ENCODE results near the gene SIGLEC14.
A peak's percentile ranks its signal among the peaks of the same experiment; 100 is the strongest.

Gene SIGLEC14

GRCh38 chr19:51660975-51661600 is 14.5 kb upstream of the SIGLEC14 start:
- Mint-ChIP-seq H3K36me3 (ENCODE audit: low read depth) (no peaks in the 10 kb centered on the region), H3K4me3 (no peak overlapping the region), H3K9me3 (peaks cover 16% of the 10 kb centered on the region), H3K27ac (no peak overlapping the region), H3K27me3 (ENCODE audit: low read depth, poor library complexity) (peaks cover 52% of the 10 kb centered on the region), H3K4me1 (no peaks in the 10 kb centered on the region)
- TF ChIP-seq CTCF (IDR thresholded peaks at IDR 0.05), result peak; percentile 63
- DNase-seq, result peak; percentile 85

- Mint-ChIP-seq H3K27ac (no peak overlapping the region), H3K27me3 (ENCODE audit: low read depth, poor library complexity) (peaks cover 28% of the 10 kb centered on the region), H3K36me3 (ENCODE audit: low read depth) (no peaks in the 10 kb centered on the region), H3K9me3 (peaks cover 52% of the 10 kb centered on the region), H3K4me3 (no peak overlapping the region), H3K4me1 (no peaks in the 10 kb centered on the region)
- TF ChIP-seq CTCF (IDR thresholded peaks at IDR 0.05), result no peak
- no peak for DNase-seq
Observed at GRCh38 chr19:51654783-51655182, 8.2 kb upstream of the SIGLEC14 start.

GRCh38 chr19:51653162-51653561 is 6.5 kb upstream of the SIGLEC14 start:
- H3K27me3 Mint-ChIP-seq (ENCODE audit: low read depth, poor library complexity), result peaks cover 18% of the 10 kb centered on the region
- H3K4me1 Mint-ChIP-seq, result no peaks in the 10 kb centered on the region
- no peak overlapping the region for H3K4me3 Mint-ChIP-seq
- H3K27ac Mint-ChIP-seq, result no peak overlapping the region
- DNase-seq, result no peak
- no peak for TF ChIP-seq CTCF (IDR thresholded peaks at IDR 0.05)
- peaks cover 63% of the 10 kb centered on the region for H3K9me3 Mint-ChIP-seq
- no peaks in the 10 kb centered on the region for H3K36me3 Mint-ChIP-seq (ENCODE audit: low read depth)

- TF ChIP-seq CTCF (IDR thresholded peaks at IDR 0.05), result no peak
- Mint-ChIP-seq H3K4me3 (no peak overlapping the region), H3K4me1 (no peaks in the 10 kb centered on the region), H3K27ac (no peak overlapping the region), H3K9me3 (peaks cover 67% of the 10 kb centered on the region), H3K27me3 (ENCODE audit: low read depth, poor library complexity) (peaks cover 12% of the 10 kb centered on the region), H3K36me3 (ENCODE audit: low read depth) (no peaks in the 10 kb centered on the region)
- DNase-seq, result no peak
Observed at GRCh38 chr19:51652266-51652665, 5.6 kb upstream of the SIGLEC14 start.

GRCh38 chr19:51651216-51651846 is 4.7 kb upstream of the SIGLEC14 start:
- no peak overlapping the region for H3K4me3 Mint-ChIP-seq
- no peaks in the 10 kb centered on the region for H3K36me3 Mint-ChIP-seq (ENCODE audit: low read depth)
- no peaks in the 10 kb centered on the region for H3K4me1 Mint-ChIP-seq
- no peak overlapping the region for H3K27ac Mint-ChIP-seq
- peaks cover 69% of the 10 kb centered on the region for H3K9me3 Mint-ChIP-seq
- no peak for TF ChIP-seq CTCF (IDR thresholded peaks at IDR 0.05)
- DNase-seq, result no peak
- peaks cover 6% of the 10 kb centered on the region for H3K27me3 Mint-ChIP-seq (ENCODE audit: low read depth, poor library complexity)

GRCh38 chr19:51647318-51647717 is 693 bp upstream of the SIGLEC14 start:
- Mint-ChIP-seq H3K36me3 (ENCODE audit: low read depth) (no peaks in the 10 kb centered on the region), H3K27me3 (ENCODE audit: low read depth, poor library complexity) (peaks cover 4% of the 10 kb centered on the region), H3K27ac (no peak overlapping the region), H3K4me3 (no peak overlapping the region), H3K9me3 (peaks cover 73% of the 10 kb centered on the region), H3K4me1 (no peaks in the 10 kb centered on the region)
- TF ChIP-seq CTCF (IDR thresholded peaks at IDR 0.05), result no peak
- no peak for DNase-seq
